ENCODE results near the gene GMEB1. TPM values are rescaled to one million over a fixed set of nuclear protein-coding genes. Genes with fewer than 3 reads are reported as not detected.
A peak's percentile ranks its signal among the peaks of the same experiment; 100 is the strongest.

GMEB1 gene
- 10 to 100 TPM in 1 of 5 donors, 1 to 10 TPM in 3, not detected in 1; 5.5 to 13.8 (median 8.3) TPM for total RNA-seq
- polyA plus RNA-seq: 1 to 10 TPM; 2.6 to 4.0 (median 3.9) TPM
- long read RNA-seq, donor 1, full-length matches to known transcripts: 2 of 2 reads
- long read RNA-seq, donor 1, partial matches to known transcripts: 0 of 2 reads
- long read RNA-seq, donor 1, other reads (novel, unspliced or antisense): 0 of 2 reads
- long read RNA-seq, donor 2, partial matches to known transcripts: 0 of 1 reads
- long read RNA-seq, donor 2, other reads (novel, unspliced or antisense): 0 of 1 reads
- long read RNA-seq, donor 3: 0 reads
- long read RNA-seq, donor 4, partial matches to known transcripts: 0 of 1 reads
- long read RNA-seq, donor 4, other reads (novel, unspliced or antisense): 0 of 1 reads
- long read RNA-seq, donor 5, full-length matches to known transcripts: 2 of 2 reads
- long read RNA-seq, donor 5, partial matches to known transcripts: 0 of 2 reads
- long read RNA-seq, donor 5, other reads (novel, unspliced or antisense): 0 of 2 reads
- long read RNA-seq, donor 6: 0 reads
- long read RNA-seq, donor 7, full-length matches to known transcripts: 2 of 2 reads
- long read RNA-seq, donor 7, partial matches to known transcripts: 0 of 2 reads
- long read RNA-seq, donor 7, other reads (novel, unspliced or antisense): 0 of 2 reads
- long read RNA-seq, donor 8, full-length matches to known transcripts: 4 of 4 reads
- long read RNA-seq, donor 8, partial matches to known transcripts: 0 of 4 reads
- long read RNA-seq, donor 8, other reads (novel, unspliced or antisense): 0 of 4 reads
- long read RNA-seq, donor 9: 0 reads
- long read RNA-seq, donor 10, partial matches to known transcripts: 0 of 1 reads
- long read RNA-seq, donor 10, other reads (novel, unspliced or antisense): 0 of 1 reads

- Histone ChIP-seq H3K36me3 (peaks cover 0 to 6% (median 0%) of the 10 kb centered on the region in 4 donors), H3K9me3 (no peaks in the 10 kb centered on the region), H3K27me3 (no peaks in the 10 kb centered on the region), H3K27ac (peak within 1 kb of the TSS; percentile 95 to 100 (median 98)), H3K4me1 (peaks cover 16 to 24% (median 22%) of the 10 kb centered on the region in 4 donors), H3K4me3 (peak within 1 kb of the TSS; percentile 82 to 97 (median 92))
- intact Hi-C loops (cut with DNase I; ENCODE audit: low total_unique reads): no loop called here
- WGBS, 5 donors: 1 to 2% (median 1%) methylated on average over 19 to 57 of the region's 57 CpGs
- peak; percentile 91 to 97 for DNase-seq
- peak; percentile 28 to 69 (median 48) for TF ChIP-seq POLR2AphosphoS5 (IDR thresholded peaks at IDR 0.05)
- TF ChIP-seq EP300 (IDR thresholded peaks at IDR 0.05): no peak
Observed at GRCh38 chr1:28668191-28668955, at the start of gene GMEB1. Gene GMEB1 (plus strand): TSS chr1:28668784. CDS start chr1:28683613, 14,829 bp downstream.

- no peak overlapping the region for H3K27ac ChIP-seq
- WGBS, 5 donors: 87 to 98% (median 96%) methylated on average over 1 of the region's 1 CpG
- peaks cover 0 to 9% (median 0%) of the 10 kb centered on the region in 4 donors for H3K36me3 ChIP-seq
- no peak overlapping the region for H3K4me3 ChIP-seq
- H3K27me3 ChIP-seq: no peaks in the 10 kb centered on the region
- TF ChIP-seq POLR2A (IDR thresholded peaks at IDR 0.05): no peak
- TF ChIP-seq CTCF (IDR thresholded peaks at IDR 0.05): no peak
- TF ChIP-seq EP300 (IDR thresholded peaks at IDR 0.05): no peak
- no peak for TF ChIP-seq POLR2AphosphoS5 (IDR thresholded peaks at IDR 0.05)
- H3K9me3 ChIP-seq: no peaks in the 10 kb centered on the region
- intact Hi-C loops (cut with DNase I; ENCODE audit: low total_unique reads): no loop called here
- no peak for DNase-seq
- H3K4me1 ChIP-seq: no peaks in the 10 kb centered on the region
Observed at GRCh38 chr1:28631713-28632112, 36.9 kb upstream of the GMEB1 start.

GRCh38 chr1:28632560-28632959 is 36.0 kb upstream of the GMEB1 start:
- peaks cover 0 to 9% (median 0%) of the 10 kb centered on the region in 4 donors for H3K36me3 ChIP-seq
- TF ChIP-seq CTCF (IDR thresholded peaks at IDR 0.05) (no peak), POLR2A (IDR thresholded peaks at IDR 0.05) (no peak), EP300 (IDR thresholded peaks at IDR 0.05) (no peak), POLR2AphosphoS5 (IDR thresholded peaks at IDR 0.05) (no peak)
- H3K27ac ChIP-seq: no peak overlapping the region
- H3K9me3 ChIP-seq: no peaks in the 10 kb centered on the region
- H3K27me3 ChIP-seq: no peaks in the 10 kb centered on the region
- intact Hi-C loops (cut with DNase I; ENCODE audit: low total_unique reads): no loop called here
- H3K4me1 ChIP-seq: no peaks in the 10 kb centered on the region
- 94 to 97% (median 96%) methylated on average over 4 of the region's 4 CpGs for WGBS, 5 donors
- H3K4me3 ChIP-seq: no peak overlapping the region
- DNase-seq: no peak

GRCh38 chr1:28640766-28641165 is 27.8 kb upstream of the GMEB1 start:
- DNase-seq: peak in 1 of 2 donors; percentile 41
- WGBS, 5 donors: 85 to 93% (median 90%) methylated on average over 1 of the region's 1 CpG
- no peaks in the 10 kb centered on the region for H3K27me3 ChIP-seq
- peaks cover 14 to 45% (median 36%) of the 10 kb centered on the region in 4 donors for H3K4me1 ChIP-seq
- H3K36me3 ChIP-seq: peaks cover 0 to 9% (median 0%) of the 10 kb centered on the region in 4 donors
- no peak overlapping the region for H3K4me3 ChIP-seq
- TF ChIP-seq POLR2AphosphoS5 (IDR thresholded peaks at IDR 0.05) (no peak), CTCF (IDR thresholded peaks at IDR 0.05) (peak in 2 of 7 experiments; percentile 10 to 13)
- H3K9me3 ChIP-seq: no peaks in the 10 kb centered on the region
- intact Hi-C loops (cut with DNase I; ENCODE audit: low total_unique reads): no loop called here
- H3K27ac ChIP-seq: no peak overlapping the region
